HG02938 (cell line): Measurements from ENCODE around the gene DNAH17.

Source experiments
- ATAC-seq: cut with Tn5 transposase; IDR thresholded peaks from one replicate; pipeline ENCODE4 v1.9.1; 2021; ENCODE audit warnings: mild to moderate bottlenecking, moderate library complexity; ENCODE audit not compliant: unreplicated experiment

Gene DNAH17

DNA sequence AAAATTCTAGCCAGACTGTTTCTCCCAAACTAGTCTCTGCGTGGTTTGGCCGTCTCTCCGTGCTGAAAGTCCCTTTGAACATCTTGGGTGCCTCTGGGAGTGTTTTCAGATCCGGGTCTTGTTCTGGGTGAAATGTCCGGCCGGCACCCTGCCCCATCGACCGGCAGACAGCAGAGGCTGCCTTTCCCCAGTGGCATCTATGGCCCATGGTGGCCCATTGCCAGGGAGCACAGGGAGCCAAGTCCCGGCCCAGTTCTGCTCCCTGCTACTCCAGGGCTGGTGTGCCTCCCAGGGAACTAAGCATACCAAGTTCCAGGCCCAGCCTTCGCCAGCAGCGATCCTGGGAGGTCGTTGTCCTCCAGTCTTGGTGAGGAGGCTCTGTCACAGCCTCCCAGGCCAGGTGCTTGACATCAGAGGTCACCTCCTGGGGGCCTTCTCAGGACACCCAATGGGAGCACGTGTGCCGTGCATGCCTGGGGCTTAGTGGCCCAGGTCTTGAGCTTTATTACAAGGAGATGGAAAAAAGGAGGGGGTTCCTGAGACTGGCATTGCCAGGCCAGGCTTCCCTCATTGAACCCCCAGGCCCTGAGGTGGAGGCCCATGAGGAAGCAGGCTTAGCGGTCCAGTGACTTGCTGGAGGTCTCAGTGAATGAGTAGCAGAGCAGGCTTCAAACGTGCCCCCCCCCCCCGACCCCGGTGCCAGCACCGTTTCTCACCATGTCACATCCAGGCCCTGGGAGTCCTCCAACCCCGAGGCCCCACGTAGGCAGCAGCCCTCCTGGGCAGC lies 144.8 kb downstream of the DNAH17 start:
- ATAC-seq: no peak

DNA sequence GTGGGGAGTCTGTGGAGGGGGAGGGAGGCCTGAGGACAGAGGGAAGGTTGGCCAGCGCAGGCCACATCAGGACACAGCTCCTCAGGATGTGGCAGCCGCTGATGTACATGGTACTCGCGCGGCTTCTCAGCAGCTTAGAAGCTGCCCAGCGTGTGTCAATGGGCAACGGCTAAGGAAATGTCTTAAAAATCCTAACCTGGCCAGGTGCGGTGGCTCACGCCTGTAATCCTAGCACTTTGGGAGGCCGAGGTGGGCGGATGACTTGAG lies 145.6 kb downstream of the DNAH17 start:
- no peak for ATAC-seq

DNA sequence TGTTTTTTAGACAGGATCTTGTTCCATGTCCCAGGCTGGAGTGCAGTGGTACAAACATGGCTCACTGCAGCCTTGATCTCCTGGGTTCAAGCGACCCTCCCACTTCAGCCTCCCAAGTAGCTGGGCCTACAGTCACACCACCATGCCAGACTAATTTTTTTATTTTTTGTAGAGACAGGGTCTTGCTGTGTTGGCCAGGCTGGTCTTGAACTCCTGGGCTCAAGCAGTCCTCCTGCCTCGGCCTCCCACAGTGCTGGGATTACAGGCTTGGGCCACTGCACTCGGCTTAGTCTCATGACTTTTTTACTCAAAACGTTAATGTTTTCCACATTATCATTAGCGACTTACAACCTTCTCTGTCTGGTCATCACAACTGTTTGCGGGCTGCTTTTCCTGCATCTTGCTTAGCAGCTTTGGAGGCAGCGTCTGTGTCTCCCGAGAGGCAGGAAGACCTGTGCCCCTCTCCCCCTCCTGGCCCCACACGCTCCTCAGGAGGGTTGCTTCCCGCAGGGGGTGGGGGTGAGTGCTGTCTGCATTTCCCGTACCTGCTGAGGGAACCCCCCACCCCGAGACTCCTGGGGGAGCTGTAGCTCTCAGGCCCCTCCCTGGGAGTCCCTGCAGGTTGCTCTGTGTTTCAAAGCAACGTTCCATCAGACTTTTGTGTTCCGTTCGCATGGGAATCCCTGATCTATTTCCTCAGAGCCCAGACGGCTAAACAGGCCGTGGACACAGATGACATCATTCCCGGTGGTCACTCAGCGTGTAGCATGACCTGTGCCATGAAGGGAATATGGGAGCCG lies 146.1 kb downstream of the DNAH17 start:
- no peak for ATAC-seq

DNA sequence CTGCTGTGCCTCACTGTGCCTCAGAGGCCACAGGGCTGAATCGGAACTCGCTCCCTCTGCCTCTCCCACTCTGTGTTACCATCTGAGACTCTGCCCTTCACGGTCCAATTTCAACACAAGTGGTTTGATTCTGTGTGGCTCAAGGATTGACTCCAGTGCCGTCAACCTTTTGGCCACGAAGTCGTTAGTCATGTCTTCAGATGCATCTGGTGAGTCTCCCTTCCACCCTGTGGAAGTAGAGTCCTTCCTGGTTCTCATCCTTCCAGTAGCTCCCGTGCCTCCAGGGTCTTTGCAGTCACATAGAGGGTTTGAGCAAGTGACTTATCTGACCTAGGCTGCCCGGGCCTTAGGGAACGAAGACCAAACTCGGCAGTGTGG lies 147.6 kb downstream of the DNAH17 start:
- ATAC-seq: no peak

DNA sequence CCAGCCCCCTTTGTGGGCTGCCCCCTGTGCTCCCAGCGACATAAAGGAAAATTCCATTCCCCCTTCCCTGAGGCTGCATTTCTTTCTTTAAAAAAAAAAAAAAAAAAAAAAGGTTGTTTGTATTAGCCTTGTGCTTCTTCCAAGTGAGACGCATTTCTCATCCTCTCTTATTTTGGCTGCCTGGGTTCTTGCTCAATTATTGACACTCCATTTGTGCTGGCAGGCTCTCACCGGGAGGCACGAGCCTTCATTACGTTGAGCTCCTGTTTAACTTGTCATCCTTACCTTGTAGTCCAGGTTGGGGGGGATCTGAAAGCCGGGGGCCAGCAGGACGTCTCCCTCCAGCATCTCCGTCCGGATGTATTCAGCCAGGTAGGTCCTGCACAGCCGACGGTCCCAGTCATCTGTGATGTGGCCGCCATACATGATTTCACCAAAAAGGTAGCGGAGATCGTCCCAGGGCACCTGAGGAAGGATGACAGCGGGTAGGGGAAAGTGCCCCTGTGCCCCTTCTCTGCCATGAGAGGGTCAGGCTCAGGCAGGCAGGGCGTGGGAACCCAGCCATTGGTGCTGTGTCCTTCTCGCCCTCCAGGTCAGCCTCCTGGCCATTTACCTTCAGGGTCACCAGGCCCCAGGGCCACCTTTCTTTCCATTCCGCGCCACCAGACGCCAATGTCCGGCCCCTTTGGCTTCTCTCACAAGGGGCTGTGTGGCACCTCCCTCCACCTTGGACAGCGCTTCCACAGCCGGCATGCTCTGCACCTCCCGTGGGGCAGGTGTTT lies 148.2 kb downstream of the DNAH17 start:
- ATAC-seq: no peak

DNA sequence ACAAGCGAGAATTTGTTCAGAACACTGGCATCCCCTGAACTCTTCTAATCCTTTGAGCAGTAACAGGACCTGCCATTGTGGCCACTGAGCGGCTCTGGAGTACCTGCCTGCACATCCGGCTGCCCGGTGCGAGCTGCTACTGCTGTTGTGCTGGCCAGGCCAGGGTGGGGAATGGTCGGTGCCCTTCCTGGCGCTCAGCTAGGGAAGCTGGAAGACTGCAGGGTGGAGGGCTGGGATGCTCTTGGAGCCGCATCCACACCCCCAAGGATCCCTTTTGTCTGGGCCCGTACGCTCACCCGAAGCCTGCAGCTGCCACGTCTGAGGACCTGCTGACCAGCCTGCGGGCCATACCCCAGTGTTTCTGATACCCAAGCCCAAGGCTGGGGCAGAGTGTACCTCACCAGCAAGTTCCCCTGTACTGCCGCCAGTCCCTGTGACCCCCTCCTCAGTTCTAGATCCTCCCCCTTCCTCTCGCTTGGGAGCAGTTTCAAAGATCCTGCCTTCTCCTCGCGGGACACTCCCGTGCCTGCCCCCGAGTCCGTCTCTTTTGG lies 149.1 kb downstream of the DNAH17 start:
- ATAC-seq: no peak

DNA sequence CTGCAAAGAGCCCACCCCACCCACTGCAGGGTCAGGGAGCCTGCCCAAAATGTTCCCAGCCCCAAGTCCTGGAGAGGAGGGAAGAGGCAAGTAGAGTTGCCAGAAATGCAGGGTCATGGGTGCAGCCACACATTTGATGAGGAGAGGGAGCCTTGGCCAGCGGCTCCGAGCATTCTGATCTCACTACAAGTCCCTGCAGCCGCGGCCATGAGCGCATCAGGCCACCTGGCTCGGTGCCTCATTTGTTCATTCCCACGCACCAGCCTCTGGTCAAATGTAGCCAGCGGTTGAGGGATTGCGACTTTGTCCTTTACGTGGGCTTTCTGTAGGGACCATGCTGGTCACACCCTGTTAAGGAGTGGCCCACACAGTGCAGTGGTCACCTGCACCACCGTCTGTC lies 150.1 kb downstream of the DNAH17 start:
- ATAC-seq: no peak

DNA sequence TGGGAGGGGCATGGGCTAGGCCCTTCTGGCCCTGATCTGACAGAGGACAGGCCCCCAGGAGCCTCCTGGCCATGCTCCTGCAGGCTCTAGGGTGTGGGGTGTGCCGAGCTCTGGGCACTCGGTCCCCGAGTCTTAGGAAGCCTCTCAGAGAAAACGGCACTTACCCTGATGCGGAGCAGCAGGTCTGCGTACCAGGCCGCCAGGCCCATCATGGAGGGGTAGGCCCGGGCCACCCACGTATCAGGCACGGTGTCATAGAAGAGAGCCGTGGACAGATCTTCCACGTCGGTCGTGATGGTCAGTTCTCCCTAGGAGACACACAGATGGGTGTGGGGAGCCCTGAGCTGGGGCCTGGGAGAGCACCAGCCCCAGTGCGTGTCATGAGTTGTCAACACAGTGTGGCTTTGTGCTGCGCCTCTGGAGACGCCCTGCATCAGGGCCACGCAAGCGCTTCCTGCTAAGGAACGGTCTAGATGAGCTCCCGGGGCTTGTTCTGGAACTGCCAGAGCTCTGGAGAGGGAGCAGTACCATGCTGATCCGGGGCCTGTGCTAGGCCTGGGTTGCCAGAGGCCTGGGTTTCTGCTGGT lies 150.8 kb downstream of the DNAH17 start:
- no peak for ATAC-seq

DNA sequence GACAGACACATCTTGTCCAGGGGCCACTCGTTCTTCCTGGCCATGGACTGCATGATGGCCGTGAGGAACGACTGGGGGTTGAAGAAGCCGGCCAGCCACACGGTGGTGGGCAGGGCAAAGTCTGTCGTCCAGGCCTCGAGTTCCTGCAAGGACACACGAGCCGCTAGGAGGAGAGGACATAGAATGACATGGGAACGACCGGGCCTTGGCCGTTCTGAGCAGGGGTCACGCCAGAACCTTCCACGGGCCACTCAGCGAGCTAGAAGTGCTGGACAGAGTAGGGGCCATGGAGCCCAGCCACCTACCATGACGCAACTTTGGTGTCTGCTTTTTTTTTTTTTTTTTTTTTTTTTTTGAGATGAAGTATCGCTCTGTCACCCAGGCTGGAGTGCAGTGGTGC lies 151.8 kb downstream of the DNAH17 start:
- no peak for ATAC-seq

DNA sequence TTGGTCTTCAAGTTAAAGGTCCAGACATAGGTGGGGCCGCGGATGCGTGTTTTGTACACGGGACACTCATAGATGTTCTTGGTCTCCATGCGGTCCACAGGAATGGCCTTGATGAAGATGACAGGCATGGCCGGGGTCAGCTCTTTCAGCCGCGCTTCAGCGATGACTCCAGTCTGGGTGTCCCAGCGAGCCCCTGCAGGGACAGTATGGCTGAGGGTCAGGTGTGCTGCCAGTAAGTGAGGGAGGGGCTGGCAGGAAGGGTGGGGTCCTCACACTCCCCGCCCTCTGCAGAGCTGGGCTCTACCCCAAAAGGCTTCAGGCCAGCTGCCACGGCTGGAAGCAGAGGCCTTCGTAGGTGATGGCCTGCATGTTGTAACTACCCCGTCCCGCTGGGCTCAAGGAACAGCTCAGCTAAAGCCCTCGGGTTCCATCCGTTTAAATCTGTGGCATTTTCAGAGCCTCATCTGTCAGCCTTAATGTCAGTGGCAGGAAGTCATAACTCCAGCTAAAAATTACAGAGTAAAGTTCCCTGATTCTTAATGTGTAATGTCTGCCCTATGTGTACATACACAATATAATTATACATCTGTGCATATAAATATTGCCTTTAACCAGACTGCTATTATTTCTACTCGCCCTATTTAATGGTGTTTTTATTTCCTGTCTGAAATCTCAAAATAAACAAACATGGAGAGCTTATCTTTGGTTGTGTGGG lies 153.1 kb downstream of the DNAH17 start:
- ATAC-seq: no peak

DNA sequence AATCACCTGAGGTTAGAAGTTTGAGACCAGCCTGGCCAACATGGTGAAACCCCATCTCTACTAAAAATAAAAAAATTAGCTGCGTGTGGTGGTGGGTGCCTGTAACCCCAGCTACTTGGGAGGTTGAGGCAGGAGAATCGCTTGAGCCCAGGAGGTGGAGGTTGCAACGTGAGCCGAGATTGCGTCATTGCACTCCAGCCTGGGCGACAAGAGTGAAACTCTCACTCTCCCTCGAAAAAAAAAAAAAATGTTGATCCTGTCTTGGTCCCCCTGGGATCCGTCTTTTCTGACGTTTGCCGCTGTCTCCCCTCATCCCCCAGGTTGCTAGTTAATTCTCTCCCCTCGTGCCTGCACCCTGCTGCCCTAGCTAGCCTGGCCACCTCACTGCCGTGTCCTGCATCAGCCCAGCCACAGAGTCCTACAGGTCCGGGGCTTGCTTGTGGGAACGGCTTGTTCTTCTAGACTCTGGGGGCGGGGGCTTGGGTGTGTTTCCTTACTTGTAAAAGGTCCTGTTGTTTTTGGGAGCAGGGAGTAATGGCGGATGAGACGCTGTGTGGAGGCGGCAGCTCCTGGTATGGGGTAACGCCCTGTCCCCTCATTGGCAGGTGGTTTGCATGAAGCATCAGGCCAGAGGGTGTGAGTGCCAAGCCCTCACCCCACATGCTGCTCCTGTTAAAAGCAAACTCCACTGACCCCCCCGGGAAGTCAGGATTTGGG lies 154.2 kb downstream of the DNAH17 start:
- ATAC-seq: no peak

DNA sequence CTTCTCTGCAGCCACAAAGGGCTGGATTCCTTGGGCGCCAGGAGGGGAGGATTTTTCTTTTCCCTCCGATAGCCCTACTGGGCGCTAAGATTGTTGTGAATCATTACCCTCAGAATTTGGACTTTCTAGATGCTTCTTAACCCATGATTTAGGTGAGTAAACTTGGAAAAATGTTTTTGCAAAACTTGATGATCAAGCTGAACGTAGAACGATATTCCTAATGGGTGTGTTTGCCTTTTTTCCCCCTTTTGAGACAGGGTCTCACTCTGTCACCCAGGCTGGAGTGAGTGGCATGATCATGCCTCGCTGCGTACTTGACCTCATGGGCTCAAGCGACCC lies 155.0 kb downstream of the DNAH17 start:
- no peak for ATAC-seq

DNA sequence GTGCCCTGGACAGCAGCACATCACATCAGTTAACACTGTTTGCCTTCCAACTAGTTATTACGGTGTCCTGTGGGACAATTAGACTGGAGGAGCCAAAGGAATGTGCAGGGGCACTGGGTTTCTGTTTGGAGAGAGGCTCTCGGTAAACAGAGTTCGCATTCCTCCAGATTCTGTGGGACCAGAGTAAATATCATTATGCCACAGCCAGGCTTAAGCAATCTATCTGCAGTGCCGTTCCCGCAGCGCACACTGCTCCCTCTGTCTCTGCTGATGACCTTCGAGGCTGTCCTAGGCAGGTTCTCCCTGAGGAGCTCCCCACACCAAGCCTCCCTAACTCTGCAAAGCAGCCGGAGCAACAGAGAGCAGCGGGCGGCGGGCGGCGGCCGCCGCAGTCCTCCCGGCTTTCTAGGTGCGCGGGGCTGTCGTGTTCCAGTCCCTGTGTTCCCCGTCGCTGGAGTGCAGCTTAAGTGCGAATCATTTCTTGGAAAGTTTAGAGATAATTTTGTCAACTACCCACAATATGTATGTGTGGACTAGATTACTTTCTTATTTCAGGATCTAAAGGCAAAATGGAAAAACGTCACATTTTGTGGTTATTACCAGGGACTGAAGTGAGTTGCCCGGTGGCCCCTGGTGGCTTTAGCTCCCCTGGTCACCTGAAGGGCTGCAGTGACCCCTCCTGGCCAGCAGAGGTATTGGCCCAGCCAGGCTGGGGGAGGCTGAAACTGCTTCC lies 155.5 kb downstream of the DNAH17 start:
- ATAC-seq: no peak

DNA sequence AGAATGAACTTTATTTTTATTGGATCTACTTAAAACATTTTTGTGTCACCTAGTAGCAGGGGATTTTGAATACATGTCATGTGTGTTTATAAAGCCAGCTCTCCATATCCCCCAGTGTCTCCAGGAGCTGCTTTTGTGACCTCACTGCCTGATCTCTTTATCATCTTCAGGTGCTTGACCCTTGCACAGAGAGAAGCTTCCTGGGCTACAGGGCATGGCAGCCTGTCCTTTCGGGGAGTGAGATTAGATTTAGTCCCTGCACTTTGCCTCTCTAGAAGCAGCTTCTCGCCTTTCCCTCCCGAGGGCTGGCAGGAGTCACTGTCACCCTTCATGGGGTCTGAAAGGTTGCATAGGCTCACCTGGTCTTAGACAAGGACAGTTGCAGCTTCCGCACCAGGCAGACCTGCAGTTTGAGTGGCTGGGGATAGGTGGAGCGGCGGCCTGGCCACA lies 156.1 kb downstream of the DNAH17 start:
- ATAC-seq: no peak

DNA sequence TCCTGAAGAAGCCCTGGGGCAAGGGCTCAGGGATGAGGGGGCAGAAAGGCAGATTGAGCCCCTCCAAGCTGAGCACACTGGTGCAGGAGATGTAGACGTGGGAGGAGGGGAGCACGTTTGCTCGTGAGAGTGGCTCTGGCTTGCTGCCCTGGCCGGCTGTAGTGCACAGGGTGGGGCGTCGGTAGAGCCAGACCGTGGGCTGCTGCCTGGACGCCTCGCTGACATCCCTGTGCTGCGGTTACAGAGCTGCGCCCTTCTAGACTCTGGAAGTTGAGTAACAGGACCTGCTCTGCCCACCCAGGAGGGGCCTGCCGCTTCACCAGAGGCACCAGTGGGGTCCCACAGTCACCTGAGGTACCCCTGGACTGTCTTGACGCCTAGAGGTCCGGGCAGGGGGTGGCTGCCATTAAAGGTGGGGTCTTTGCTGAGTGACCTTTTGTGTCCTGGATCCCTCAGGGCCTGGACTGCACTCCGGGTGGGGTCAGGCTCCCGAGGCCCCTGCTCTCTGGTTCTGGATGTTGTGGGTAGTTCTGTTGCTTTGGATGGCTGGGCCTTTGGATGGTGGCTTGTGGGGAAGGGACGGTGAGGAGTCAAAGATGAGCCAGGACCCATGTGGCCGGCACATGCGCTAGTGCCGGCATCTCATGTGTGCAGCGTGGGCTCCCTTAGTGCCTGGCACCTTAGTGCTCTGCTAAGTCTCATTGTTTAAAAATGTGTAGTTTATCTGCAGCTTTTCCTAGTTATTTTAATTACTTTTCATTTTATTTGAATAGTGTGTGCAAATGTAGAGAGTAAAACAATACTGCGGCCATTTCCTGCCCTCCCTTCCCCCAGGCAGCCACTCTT lies 157.0 kb downstream of the DNAH17 start:
- no peak for ATAC-seq

DNA sequence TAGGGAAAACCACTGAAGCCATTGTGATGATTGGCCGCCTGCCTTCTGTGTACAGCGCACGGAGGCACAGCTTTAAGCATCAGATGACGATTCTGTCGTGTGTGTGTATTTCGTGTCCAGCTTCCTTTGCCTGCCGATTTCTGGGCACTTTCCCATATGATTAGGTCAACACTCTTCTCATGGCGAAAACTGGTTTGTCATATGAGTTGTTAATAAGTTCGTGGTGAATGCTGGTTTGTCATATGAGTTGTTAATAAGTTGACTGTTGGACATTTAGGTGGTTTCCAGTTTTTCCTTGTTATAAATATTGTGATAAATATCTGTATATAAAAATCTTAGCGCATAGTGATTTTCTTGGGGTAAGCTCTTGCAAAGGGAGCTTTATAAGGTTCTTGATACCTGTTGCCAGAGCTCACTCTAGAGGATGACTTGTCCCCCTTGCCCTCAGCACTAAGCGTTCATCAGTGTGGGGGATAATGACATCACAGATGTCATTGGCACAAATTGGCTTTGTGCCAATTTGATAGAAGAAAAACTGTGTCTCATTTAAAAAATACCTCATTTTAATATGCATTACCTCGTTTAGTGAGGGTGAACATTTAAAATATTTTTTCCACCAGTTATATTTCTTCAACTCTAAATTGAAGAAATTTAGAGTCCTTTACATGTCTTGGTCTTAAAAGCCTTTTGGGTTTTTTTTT lies 158.7 kb downstream of the DNAH17 start:
- no peak for ATAC-seq

DNA sequence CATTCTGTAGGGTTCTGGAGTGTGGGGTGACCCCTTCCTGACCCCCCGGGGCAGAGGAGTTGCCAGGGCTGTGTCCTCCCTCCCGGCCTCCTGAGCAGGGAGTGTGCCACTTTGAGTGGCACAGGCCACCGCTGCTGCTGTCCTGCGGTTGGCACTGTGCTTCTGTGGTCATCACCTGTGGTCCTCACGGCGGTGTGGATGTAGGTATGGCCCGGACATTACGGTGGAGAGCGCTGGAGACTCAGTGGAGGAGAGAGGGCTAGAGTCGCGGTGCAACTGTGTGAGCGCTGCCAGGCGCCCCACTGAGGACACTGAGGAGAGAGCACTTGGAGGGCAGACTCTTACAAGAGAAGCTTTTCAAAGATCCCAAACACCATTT lies 159.7 kb downstream of the DNAH17 start:
- no peak for ATAC-seq
